Uterus (tissue), 4 donors: Measurements from ENCODE around the gene TMEM26. TPM values are rescaled to one million over a fixed set of nuclear protein-coding genes. Genes with fewer than 3 reads are reported as not detected.

Experiments
- DNase-seq, 2 donors: peaks; one replicate each; pipeline ENCODE4 v3.0.0-alpha.2; 2019 to 2020
- H3K27ac ChIP-seq, 2 donors: fragments of 200-600 bp; sonication (generic); 1 replicate in 1 of 2; 2 replicates in 1 of 2; pipeline ENCODE4 v1.5.1; 2016 to 2018
- H3K27me3 ChIP-seq, 2 donors: fragments of 200-600 bp; sonication (generic); one replicate each; pipeline ENCODE4 v1.5.1; 2018 to 2019; ENCODE audit warnings: control low read depth in 1 of 2
- H3K36me3 ChIP-seq, 2 donors: fragments of 200-600 bp; sonication (generic); one replicate each; pipeline ENCODE4 v1.5.1; 2019; ENCODE audit warnings: control low read depth in 1 of 2
- H3K4me1 ChIP-seq, 2 donors: fragments of 200-600 bp; sonication (generic); one replicate each; pipeline ENCODE4 v1.5.1; 2018 to 2019; ENCODE audit warnings: control low read depth in 1 of 2
- H3K4me3 ChIP-seq, 2 donors: fragments of 200-600 bp; sonication (generic); 1 replicate in 1 of 2; 2 replicates in 1 of 2; pipeline ENCODE4 v1.5.1; 2018 to 2019; ENCODE audit warnings: mild to moderate bottlenecking in 1 of 2
- H3K9me3 ChIP-seq, 2 donors: fragments of 200-600 bp; sonication (generic); one replicate each; pipeline ENCODE4 v1.5.1; 2019; ENCODE audit warnings: control low read depth in 1 of 2
- POLR2A ChIP-seq, 2 donors: fragments of 450-650 bp; IDR thresholded peaks; one replicate each; pipeline ENCODE4 v1.6.1; 2016; ENCODE audit warnings: antibody characterized with exemption in 2 of 2, mild to moderate bottlenecking in 1 of 2, moderate library complexity in 1 of 2
- intact Hi-C: fragments of 100-400 bp; cut with DNase I; formaldehyde crosslinking; loops from one replicate; pipeline ENCODE4 v1.15.1; 2023; ENCODE audit warnings: low total_unique reads
- total RNA-seq, 4 donors: library from RNA; depleted of rRNA in 3 of 4; stranded (reverse); fragments of >200 nt in 3 of 4; gene quantifications; one replicate each; pipeline versions ENCODE4 v1.1.0 to v1.2.4, GENCODE V29; 2014 to 2023
- TF ChIP-seq, protein P1 (sequence below), 4 experiments: fragments of 200-600 bp in 2 of 4; fragments of 450-650 bp in 2 of 4; sonication (generic) in 2 of 4; IDR thresholded peaks; one replicate each; pipeline ENCODE4 v1.5.1; 2016 to 2019; ENCODE audit warnings: antibody characterized with exemption in 4 of 4, mild to moderate bottlenecking in 2 of 4, moderate library complexity in 1 of 4
- donor health status: DM: yes; HTN: yes; CAD: no.

Gene TMEM26
- total RNA-seq, 4 donors from 2014 or later = 0.29 to 35.7 (median 1.8) TPM

DNA sequence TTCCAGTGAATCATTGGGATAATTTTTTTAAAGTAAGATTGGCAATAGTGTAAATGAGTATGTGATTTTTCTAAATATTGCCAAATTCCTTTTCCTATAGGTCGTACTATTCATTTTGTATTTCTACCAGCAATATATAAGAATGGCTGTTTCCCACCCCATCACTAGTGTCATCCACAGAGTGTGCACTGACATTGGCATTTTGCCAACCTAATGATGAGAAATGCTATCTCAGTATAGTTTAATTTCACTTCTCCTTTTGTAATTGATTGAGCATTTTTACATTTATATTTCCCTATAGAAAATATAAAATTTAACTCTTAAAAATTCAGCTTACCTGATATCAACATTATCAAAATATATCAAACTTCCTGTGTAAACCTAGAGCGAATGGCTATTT is 17.6 kb upstream of the TMEM26 start:
- H3K4me3 ChIP-seq = no peak overlapping the region
- no peak overlapping the region for H3K27ac ChIP-seq
- no peak for TF ChIP-seq POLR2A (IDR thresholded peaks at IDR 0.05)
- TF ChIP-seq, protein P1, sequence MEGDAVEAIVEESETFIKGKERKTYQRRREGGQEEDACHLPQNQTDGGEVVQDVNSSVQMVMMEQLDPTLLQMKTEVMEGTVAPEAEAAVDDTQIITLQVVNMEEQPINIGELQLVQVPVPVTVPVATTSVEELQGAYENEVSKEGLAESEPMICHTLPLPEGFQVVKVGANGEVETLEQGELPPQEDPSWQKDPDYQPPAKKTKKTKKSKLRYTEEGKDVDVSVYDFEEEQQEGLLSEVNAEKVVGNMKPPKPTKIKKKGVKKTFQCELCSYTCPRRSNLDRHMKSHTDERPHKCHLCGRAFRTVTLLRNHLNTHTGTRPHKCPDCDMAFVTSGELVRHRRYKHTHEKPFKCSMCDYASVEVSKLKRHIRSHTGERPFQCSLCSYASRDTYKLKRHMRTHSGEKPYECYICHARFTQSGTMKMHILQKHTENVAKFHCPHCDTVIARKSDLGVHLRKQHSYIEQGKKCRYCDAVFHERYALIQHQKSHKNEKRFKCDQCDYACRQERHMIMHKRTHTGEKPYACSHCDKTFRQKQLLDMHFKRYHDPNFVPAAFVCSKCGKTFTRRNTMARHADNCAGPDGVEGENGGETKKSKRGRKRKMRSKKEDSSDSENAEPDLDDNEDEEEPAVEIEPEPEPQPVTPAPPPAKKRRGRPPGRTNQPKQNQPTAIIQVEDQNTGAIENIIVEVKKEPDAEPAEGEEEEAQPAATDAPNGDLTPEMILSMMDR (IDR thresholded peaks at IDR 0.05) = no peak
- H3K36me3 ChIP-seq = no peaks in the 10 kb centered on the region
- H3K9me3 ChIP-seq = no peaks in the 10 kb centered on the region
- H3K4me1 ChIP-seq = no peaks in the 10 kb centered on the region
- DNase-seq = no peak
- intact Hi-C loops = no loop called here
- no peaks in the 10 kb centered on the region for H3K27me3 ChIP-seq

DNA sequence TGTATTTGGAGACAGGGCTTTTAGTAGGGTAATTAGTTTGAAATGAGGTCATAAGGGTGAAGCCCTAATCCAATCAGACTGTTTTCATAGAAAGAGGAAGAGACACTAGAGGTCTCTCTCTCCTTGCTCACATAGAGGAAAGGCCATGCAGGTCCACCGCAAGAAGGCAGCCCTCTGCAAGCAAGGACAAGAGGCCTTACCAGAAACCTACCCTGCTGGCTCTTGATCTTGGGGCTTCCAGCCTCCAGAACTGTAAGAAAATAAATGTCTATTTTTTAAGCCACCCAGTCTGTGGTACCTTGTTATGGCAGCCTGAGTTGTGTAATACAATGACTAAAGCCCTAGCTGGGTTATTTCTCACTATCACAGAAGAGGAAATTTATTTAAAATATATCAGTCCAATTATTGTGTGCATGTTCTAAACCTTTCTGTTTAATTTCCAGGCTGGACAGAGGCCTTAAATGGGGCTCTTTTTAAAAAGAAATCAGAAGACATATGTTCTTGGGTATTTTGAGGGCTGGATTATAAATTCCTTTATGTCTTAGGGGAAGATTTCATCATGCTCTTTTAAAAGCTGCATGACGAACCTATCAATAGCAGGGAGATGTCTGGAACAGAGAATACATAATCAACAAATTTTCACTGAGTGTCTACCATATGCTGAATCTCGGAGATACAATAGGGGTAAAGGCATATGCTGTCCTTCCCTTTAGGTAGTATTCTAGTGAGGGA is 12.9 kb upstream of the TMEM26 start:
- Histone ChIP-seq H3K9me3 (no peaks in the 10 kb centered on the region), H3K4me3 (no peak overlapping the region), H3K27ac (no peak overlapping the region), H3K27me3 (no peaks in the 10 kb centered on the region), H3K36me3 (no peaks in the 10 kb centered on the region), H3K4me1 (no peaks in the 10 kb centered on the region)
- TF ChIP-seq, protein P1 (IDR thresholded peaks at IDR 0.05) = no peak
- intact Hi-C loops = no loop called here
- DNase-seq = no peak

DNA sequence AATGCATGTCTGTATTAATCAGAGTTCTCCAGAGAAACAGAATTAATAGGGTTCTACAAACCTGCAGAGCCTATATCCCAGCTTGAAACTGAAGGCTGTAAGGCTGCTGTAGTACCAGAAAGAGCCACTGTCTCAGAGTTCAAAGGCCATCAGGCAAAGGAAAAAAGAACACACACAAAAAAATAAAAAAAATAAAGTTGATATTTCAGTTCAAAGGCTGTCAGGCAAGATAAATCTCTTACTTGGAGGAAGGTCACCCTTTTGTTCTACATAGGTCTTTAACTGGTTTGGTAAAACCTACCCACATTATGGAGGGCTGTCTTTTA is 12.0 kb upstream of the TMEM26 start:
- no peaks in the 10 kb centered on the region for H3K9me3 ChIP-seq
- H3K4me1 ChIP-seq = no peaks in the 10 kb centered on the region
- H3K27me3 ChIP-seq = no peaks in the 10 kb centered on the region
- H3K27ac ChIP-seq = no peak overlapping the region
- intact Hi-C loops = no loop called here
- DNase-seq = no peak
- TF ChIP-seq, protein P1 (IDR thresholded peaks at IDR 0.05) = no peak
- no peak for TF ChIP-seq POLR2A (IDR thresholded peaks at IDR 0.05)
- no peak overlapping the region for H3K4me3 ChIP-seq
- no peaks in the 10 kb centered on the region for H3K36me3 ChIP-seq

DNA sequence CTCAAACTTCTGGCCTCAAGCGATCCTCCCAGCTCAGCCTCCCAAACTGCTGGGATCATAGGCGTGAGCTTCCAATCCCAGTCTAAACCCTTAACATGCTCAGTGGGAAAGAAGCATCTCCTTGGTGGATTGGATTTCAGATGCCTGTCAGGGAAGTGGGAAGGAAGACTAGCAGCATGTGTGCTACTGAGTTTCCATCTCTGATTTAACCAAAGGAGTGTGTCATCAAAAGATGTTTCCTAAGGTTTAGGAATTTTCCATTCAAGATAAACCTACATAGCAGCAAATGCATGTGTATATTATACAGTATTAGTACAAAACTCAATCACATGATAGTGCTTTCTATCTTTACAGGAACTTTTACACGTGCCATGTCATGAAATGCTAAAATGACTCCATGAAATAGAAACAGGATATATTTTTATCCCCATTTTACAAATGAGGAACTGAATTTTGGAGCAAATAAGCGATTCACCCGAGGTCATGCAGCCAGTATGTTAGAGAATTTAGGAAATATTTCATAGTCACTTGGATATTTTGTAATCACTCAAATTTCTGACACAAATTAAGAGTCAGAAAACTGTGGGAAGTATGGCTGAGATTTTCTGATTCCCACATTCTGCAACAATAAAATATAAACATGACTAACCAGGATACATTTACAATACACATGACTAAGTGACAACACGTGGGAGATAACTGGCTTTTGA is 11.4 kb upstream of the TMEM26 start:
- no peaks in the 10 kb centered on the region for H3K9me3 ChIP-seq
- no peak for DNase-seq
- H3K4me3 ChIP-seq = no peak overlapping the region
- H3K27me3 ChIP-seq = no peaks in the 10 kb centered on the region
- intact Hi-C loops = no loop called here
- H3K36me3 ChIP-seq = no peaks in the 10 kb centered on the region
- TF ChIP-seq, protein P1 (IDR thresholded peaks at IDR 0.05) = no peak
- peak overlapping the region in 1 of 2 donors; percentile 26 for H3K27ac ChIP-seq
- H3K4me1 ChIP-seq = no peaks in the 10 kb centered on the region

DNA sequence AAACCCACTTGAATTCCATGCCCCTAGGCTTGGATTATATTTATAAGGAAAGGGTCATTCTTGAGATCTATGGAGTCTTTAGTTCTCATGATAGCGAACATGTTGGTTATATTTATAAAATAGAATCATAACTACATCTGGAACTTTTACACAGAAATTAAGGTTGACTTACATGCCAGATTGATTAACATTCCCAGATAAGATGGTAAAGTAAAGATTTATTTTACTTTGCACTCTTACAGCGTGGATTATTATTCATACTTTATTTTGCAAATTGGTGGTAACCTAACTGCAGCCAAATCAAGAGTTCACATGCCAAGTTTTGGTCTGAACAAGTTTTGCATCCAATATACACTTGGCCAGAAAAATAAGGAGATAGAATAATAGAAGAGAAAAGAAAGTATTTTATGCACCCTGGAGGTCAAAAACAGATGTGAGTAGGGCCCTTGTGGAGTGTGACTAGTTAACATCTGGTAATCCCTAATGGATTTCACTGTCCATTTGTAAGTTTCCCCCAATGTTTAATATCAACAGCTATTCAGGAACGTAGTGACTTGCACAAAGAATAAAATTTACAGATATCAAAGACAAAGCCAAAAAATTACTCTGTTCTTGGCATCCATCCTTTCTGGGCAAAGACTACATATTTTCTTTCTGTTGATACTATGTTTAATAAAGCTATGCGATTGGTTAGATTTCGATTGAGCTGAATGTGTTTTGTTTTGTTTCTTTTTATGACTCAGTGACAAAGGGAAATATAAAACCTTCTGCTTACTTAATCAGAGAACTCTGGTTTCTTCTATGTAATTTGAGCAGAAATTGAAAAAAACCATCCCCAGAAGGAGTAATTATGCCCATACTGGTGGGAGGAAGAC is 10.1 kb upstream of the TMEM26 start:
- H3K36me3 ChIP-seq = no peaks in the 10 kb centered on the region
- TF ChIP-seq POLR2A (IDR thresholded peaks at IDR 0.05) = no peak
- TF ChIP-seq, protein P1 (IDR thresholded peaks at IDR 0.05) = no peak
- H3K9me3 ChIP-seq = no peaks in the 10 kb centered on the region
- no peaks in the 10 kb centered on the region for H3K27me3 ChIP-seq
- H3K27ac ChIP-seq = peak overlapping the region; percentile 26 to 62
- no peaks in the 10 kb centered on the region for H3K4me1 ChIP-seq
- intact Hi-C loops = no loop called here
- H3K4me3 ChIP-seq = no peak overlapping the region
- DNase-seq = no peak
